Measurements from ENCODE around the gene APH1A.
"Not testable (repeated sequence)": the region's sequence is repeated elsewhere in the genome, so short reads cannot be mapped to it uniquely, and the experiment has no call there.

The APH1A gene

GRCh38 chr1:150268705-150269403 lies at the start of gene APH1A:
APH1A (minus strand) TSS chr1:150269016; CDS start chr1:150268810, 206 bp downstream.
- DNase-seq (ENCODE audit: low read depth) = peak; percentile 96

GRCh38 chr1:150314691-150315090 lies 45.9 kb upstream of the APH1A start:
- DNase-seq (ENCODE audit: low read depth) = not testable (repeated sequence)

DNA sequence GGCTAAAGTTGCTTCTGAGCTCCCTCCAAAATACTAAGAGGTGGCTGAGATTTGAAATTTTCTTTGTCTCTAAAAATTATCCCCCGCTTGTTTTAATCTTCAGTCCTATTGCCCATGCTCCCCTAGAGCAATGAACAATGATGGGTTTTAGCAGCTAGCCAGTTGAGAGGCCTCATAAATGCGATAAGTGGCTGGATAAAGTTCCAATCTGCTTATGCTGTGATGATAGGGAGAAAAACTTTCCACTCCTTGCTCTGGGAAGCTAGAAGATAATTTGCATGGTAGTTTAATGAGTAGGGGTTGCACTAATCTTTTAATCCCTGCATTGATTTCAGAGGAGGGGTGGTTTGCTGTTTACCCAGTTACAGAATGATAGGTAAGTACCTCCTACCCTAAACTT lies 42.9 kb upstream of the APH1A start:
- DNase-seq (ENCODE audit: low read depth) = no peak

DNA sequence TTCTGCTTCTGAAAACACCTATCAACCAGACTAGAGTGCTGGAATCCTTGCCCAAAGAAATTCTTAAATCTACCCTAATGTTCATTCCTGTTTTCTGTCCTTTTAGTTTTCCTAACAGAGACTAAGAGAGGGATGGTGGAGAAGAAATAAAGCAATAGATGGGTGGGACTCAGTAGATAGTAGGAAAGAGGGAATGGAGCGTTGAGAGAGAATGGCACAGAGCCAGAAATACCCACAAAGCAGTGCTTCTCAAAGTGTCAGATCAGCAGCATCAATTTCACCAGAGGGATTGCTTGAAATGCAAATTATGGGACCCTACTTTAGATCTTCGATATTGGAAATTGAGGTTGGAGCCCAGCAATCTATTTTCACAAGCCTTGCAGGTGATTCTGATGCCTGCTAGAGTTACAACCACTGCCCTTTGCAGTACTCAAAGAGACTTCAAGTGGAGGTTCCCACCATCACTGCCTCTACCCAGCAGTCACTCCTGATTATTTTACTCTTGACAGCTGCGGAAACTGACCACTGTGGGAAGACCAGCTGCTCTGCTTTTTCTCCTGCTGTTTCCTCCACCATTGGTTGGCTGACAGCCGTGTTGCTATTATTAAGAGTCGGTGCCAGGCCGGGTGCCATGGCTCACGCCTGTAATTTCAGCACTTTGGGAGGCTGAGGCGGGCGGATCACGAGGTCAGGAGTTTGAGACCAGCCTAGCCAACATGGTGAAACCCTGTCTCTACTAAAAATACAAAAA lies 41.1 kb upstream of the APH1A start:
- no peak for DNase-seq (ENCODE audit: low read depth)

DNA sequence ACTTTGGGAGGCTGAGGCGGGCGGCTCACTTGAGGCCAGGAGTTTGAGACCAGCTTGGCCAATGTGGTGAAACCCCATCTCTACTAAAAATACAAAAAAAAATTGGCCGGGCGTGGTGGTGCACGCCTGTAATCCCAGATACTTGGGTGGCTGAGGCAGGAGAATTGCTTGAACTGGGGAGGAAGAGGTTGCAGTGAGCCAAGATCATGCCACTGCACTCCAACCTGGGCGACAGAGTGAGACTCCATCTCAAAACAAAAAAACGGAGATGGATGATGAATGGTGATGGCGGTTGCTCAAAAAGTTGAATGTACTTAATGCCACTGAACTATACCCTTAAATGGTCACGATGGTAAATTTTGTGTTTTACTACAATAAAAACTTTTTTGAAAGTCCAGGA lies 39.8 kb upstream of the APH1A start:
- not testable (repeated sequence) for DNase-seq (ENCODE audit: low read depth)

- no peak for DNase-seq (ENCODE audit: low read depth)
Measured at GRCh38 chr1:150302902-150303301, 34.1 kb upstream of the APH1A start.

GRCh38 chr1:150302338-150302737 lies 33.5 kb upstream of the APH1A start:
- no peak for DNase-seq (ENCODE audit: low read depth)

DNA sequence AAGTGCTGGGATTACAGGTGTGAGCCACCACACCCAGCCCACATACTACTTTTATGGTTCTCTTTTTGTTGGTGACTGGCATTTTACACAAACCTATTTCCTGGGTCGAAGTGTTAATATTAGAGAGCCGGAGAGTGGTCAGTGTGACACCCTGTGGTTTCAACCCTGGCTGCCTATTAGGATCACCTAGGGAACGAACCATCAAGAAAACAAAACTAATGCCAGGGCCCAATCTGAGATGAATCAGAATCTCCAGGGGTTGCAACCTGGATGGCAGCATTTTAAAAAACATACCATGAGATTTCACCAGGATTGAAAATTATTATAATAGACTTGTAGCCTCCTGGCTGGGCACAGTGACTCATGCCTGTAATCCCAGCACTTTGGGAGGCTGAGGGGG lies 30.9 kb upstream of the APH1A start:
- no peak for DNase-seq (ENCODE audit: low read depth)

DNA sequence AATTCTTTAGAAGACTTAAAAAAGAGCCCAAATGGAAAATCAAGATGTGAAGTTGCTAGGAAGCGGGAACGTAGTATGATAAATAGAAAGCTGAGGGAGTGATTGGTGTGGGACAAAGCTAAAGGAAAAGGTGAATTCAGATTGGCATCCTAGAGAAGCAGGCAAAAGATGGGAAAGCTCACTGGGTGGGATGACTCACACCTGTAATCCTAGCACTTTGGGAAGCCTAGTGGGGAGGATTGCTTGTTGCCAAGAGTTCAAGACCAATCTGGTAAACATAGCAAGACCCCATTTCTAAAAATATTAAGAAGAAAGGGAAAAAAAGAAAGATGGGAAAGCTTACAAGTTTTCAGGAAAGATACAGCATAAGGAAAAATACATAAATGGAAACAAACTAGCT lies 26.7 kb upstream of the APH1A start:
- DNase-seq (ENCODE audit: low read depth) = no peak

DNA sequence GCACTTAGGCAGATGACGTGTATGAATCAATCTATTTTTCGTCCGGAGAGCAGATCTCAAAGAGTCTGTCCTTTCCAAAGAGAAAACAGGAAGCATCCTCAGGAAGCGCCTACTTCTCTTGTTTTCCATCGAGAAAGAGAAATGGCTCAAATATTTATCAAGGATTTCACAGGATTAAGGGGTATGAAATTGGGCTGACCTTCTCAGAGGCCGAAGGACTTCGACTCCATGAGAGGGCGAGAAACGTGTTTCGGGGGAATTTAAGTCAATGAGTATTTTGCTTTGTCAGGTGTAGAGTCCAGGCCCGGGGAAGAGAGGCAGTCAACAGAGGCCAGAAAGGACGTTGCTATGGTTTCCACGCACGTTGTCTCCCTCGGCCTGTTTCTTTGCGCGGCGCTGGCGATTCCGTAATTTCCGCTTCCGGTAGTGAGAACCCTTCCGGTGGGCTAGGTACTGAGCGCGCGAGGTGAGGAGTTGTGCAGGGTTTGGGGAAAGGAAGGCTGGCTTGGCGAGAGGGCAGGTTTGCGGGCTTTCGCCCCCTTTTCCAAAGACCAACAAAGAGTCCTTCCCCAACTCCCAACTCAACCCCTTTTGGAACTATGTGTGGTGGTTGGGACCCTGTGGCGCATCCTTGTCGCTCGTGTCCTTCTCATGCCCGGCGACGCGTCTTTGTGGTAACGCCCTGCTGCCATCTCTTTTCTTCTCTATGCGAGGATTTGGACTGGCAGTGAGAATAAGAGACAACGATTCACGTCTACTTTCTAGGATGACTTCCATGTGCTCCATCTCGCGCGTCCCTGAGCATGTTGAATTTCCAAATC lies 24.8 kb upstream of the APH1A start, which contains the start of gene MRPS21:
TSS of gene MRPS21 (plus strand) at position 429 of the 821 bp plus-strand sequence. CDS start 506 bp downstream, outside the sequence.
- peak; percentile 89 for DNase-seq (ENCODE audit: low read depth)

- no peak for DNase-seq (ENCODE audit: low read depth)
Measured at GRCh38 chr1:150288822-150289221, 20.0 kb upstream of the APH1A start.

DNA sequence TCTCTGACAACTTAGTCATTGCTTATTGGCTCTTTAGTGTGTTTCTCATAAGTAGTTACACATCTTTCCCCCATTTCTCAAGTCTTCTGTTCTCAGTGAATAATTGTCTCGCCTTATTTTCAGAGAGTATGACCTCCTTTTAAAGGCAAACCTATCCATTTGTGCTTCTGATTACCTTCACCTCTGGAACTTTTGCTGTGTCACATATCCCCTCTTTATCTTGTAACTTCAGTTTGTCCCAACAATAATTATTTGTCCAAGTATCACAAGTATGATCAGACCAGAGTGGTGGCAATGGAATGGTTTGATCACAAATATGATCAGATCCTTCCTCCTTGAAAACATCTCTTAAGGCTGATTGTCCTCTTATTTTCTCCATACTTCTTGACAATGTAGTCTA lies 19.6 kb upstream of the APH1A start:
- no peak for DNase-seq (ENCODE audit: low read depth)

GRCh38 chr1:150283260-150283659 lies 14.4 kb upstream of the APH1A start:
- DNase-seq (ENCODE audit: low read depth) = no peak

GRCh38 chr1:150282558-150282958 lies 13.7 kb upstream of the APH1A start:
- DNase-seq (ENCODE audit: low read depth) = no peak

DNA sequence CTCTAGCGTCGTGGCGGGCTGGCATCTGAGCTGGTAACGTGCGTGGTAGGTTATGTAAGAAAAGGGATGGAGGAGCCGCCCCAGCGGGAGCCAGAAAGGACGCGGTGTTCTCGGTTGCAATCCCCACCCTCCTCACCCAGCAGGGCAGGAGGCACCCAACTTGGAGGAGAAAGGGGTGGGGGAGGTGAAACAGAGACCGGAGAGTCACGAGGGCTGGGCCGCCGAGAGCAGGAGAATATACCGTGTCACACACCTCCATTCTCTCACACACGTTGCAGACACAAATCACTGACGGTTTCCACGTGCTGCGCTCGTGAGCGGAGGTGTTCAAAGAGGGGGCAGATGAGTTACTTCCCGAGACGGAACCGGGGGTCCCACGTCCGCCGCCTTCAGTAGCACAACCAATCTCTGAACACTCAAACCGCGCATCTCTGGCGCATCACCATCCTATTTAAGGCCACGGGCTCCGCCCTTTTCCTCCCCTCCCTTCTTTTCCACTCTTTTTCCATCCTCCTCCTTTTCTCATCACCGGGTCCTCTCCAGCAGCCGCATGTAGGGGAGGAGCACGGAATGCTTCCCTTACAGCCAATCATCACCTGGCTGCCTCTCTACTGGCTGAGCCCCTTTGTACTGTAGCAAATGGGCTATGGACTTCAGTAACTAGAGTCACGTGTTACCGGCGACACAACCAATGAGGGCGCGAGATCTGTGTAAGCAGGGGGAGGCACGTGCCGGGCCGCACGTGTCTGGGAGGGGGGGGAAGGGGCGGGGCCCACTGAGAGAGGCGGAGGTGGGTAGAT lies 13.1 kb upstream of the APH1A start, which contains the start of gene CIART:
TSS of gene CIART (plus strand) at position 797 of the 800 bp plus-strand sequence. CDS start 714 bp downstream, outside the sequence.
- DNase-seq (ENCODE audit: low read depth) = peak; percentile 99

- peak; percentile 49 for DNase-seq (ENCODE audit: low read depth)
Measured at GRCh38 chr1:150281221-150281757, 12.5 kb upstream of the APH1A start.

DNA sequence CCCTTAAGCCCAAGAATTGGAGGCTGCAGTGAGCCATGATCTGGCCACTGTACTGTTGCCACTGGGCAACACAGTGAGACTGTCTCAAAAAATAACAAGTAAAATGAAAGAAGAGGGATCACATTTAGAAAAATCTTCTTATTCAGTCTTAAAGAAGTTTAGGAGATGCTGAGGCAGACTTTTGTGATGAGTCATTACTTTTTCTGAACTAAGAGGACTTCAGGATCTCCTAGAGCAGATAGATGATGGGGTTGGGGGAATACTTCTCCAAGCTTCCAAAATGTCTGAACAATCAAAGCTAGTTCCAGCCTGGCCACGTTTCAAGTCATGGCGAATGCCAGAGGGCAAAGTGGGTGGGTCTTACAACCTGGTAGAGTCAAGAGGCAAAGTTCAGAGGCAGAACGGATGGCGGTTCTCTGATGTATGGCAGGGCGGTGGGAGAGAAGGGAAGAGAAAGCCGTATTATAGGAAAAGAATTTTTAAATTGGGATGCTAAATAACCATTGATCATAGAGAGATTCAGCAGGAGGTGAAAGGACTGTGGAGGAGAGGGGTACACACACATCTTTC lies 11.4 kb upstream of the APH1A start:
- DNase-seq (ENCODE audit: low read depth) = no peak

DNA sequence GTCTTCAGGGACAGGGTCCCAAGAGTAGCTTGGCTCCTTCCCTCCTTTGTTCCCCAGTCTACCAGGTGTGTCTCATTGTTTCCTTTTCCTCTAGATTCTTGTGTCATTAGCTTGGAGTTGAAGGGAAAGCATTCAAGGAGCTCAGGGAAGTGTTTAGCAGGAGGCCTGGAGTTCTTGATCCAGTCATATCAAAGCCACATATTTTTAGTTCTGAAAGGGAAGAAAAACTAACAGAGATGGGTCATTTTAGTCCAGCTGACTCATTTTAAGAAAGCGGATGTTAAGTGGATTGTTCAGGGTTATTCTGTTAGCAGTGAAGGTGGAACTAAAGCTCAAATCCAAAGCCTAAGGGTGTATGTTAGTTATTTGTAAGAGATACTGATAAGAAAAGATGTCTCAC lies 4.5 kb upstream of the APH1A start:
- DNase-seq (ENCODE audit: low read depth) = no peak

DNA sequence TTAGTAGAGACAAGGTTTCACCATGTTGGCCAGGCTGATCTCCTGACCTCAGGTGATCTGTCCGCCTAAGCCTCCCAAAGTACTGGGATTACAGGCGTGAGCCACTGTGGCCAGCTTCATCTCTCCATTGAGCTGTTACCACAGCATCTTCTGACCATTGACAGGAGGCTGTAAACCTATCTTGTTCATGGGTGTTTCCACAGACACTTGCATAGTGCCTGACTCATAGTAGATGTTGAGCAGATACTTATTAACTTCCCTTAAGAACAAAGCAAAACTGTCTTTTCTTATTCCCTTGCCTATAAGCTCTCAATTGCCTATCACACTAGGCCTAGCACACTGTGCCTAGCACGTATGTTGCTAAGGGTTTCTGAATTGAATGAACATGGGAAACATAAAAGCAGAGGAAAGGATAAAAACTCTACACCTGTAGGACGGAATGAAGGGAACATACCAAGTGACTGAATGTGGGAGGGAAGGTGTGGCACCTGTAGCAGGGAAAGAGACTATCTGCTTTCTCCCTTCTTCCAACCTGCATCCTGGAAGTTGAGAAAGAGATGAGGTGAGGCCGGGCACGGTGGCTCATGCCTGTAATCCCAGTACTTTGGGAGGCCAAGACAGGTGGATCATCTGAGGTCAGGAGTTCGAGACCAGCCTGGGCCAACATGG lies 2.6 kb upstream of the APH1A start:
- DNase-seq (ENCODE audit: low read depth) = no peak

GRCh38 chr1:150269451-150269850 lies 635 bp upstream of the APH1A start:
- DNase-seq (ENCODE audit: low read depth) = no peak
